HG02763 (cell line): ENCODE data around the gene USF3.
"Not testable (repeated sequence)": the region's sequence is repeated elsewhere in the genome, so short reads cannot be mapped to it uniquely, and the experiment has no call there.

Experiments
- ATAC-seq: cut with Tn5 transposase; IDR thresholded peaks from one replicate; pipeline ENCODE4 v1.9.1; 2021; ENCODE audit warnings: mild to moderate bottlenecking, moderate library complexity; ENCODE audit not compliant: unreplicated experiment

USF3 gene

DNA sequence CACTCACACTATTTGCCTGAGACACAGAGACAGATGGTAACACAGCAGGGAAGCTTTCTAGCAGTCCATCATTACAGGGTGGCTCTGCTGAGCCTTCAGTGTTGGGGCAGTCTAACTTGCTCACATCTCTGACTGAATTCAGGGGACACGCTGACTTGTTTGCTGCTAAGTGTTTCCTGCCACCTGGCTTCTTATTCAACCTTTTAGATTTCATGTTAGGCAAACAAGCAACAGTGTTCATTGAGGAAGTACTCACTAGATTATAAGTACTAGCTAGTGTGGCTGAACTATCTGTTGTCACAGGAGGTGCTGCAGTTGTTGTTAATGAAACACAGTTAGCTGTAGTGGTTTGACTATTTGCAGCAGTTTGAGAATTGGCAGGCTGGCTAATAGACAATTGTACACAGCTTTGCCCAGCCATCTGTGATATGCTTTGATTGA is 37.3 kb downstream of the USF3 start:
- no peak for ATAC-seq

DNA sequence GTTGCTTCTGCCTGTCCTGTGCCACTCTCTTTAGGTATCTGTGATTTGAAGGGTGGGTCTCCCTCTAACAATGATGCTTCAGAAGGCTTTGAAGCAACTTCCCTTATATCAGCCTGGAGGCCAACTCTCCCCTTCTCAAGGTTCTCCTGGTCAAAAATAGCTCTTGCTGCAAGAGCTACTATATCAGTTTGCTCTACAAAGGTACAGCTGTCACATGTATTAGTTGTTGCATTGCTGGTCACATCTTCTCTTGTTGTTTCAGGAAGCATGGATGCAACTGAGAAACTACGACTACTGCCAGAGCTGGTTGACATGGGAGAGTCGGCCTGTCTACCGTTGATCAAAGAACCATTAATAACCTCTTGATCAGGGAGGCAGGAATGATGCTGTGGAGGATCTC is 38.3 kb downstream of the USF3 start:
- ATAC-seq, result no peak

DNA sequence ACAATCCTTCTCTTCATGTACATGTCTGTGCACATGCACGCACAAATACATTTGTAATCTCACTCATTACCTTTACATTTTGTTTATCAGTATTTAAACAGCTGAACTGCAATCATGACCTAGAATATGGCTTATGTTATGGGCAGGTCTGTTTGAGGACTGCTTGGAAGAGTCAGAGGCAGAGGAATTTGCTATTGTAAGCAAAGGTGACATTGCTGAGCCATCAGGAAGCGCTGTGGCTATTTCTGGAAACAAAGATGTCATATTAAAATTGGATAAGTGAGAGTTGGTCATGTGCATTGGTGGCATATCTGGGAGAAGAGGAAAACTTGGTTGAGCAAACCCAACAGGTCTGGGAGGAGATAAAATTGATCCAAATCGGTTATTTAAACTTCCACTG is 41.6 kb downstream of the USF3 start:
- no peak for ATAC-seq

DNA sequence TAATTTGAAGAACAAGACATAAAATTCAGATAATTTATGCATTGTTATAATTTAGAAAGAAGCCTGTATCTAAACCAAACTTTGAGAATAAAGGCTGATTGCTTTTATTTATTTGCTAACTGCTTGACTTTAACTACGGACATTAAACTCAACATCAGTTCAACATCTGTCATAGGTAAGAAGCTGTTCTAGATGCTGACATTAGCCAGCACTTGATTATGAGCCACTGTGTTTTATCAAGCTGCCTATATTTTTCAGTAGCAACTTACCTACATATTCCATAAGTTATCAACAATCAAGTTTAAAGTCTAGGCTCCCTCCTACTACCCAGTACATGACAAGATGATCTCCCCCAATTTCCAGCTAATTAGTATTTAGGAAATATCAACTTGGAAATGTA is 42.1 kb downstream of the USF3 start:
- no peak for ATAC-seq

DNA sequence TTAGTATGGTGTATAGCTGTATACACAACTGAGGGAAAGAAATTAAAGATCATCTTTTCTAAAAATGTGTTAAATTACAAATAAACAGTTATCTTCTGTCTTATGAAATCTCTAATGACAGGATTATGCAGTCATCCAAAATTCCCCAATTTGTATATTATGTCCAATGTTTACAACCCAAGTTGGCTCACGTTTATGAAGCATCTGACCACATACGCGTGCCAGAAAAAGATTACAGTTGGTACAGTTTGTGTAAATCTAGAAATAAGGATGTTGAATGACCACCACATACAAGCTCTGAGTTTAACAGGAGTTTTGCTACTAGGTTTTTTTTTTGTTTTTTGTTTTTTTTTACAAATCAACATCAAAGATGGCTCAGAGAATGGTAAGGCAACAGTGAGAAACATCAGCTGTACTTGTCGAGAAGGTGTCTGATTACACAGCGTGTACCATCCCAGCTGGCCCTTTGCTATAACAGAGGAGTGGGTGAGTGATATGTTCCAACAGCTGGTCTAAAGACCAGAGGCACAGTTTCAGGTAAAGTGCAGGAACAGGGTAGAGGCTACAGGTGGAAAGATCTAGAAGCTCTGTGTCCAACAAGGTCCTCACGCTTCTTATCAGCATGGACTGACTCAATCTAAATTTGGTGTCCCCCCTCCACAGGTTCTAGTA is 47.1 kb downstream of the USF3 start:
- ATAC-seq, result no peak

DNA sequence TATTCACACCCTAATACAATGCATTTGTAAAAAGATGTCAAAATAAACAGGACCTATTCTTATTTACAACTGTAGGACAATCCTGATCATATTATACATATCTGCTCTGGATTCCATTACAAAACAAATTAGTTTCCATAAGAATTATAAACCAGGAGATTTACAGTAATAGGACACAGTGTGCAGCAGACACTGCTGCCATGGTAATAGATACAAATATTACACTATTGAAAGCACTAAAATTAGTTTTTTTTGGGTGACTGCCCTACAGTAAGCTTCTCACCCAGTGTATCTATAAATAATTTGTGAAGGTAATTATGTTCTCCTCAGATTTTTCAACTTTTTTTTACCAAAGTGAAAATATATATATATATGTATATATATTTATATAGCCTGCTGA is 47.9 kb downstream of the USF3 start:
- ATAC-seq, result no peak

DNA sequence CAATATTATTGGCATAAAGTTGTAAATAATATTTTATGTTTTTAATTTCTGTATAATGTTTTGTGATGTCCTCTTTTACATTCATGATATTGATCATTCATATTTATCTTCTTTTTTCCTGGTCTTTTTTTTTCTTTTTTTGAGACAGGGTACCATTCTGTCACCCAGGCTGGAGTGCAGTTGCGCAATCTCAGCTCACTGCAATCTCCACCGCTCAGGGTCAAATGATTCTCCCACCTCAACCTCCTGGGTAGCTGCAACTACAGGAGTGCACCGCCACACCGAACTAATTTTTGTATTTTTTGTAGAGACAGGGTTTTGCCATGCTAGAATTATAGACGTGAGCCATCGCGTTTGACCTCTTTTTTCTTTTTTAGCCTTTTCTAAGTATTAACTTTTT is 52.9 kb downstream of the USF3 start:
- no peak for ATAC-seq

DNA sequence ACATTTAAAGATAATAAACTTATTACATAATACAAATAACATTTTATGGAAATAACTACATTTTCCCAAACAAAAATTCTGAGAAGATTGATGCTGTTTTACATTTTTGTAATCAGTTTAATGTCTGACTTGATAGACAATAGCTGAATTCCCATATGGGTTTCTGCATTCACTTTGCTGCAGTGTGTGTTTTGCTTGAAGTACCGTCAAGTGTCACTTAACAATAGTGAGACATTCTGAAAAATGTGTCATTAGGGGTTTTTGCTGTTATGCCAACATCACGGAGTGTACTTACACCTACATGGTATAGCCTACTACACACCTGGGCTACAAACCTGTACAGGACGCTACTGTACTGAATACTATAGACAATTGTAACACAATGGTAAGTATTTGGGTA is 57.5 kb downstream of the USF3 start:
- ATAC-seq, result no peak

DNA sequence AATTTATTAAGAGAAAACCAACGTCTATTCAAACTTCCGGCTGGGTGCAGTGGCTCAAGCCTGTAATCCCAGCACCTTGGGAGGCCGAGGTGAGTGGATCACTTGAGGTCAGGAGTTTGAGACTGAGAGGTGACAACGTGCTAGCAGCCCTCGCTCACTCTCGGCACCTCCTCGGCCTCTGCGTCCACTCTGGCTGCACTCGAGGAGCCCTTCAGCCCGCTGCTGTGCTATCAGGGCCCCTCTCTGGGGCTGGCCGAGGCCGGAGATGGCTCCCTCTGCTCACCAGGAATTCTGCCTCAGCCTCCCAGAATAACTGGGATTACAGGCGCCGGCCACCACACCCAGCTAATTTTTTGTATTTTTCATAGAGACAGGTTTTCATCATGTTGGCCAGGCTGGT is 58.7 kb downstream of the USF3 start:
- ATAC-seq, result no peak

DNA sequence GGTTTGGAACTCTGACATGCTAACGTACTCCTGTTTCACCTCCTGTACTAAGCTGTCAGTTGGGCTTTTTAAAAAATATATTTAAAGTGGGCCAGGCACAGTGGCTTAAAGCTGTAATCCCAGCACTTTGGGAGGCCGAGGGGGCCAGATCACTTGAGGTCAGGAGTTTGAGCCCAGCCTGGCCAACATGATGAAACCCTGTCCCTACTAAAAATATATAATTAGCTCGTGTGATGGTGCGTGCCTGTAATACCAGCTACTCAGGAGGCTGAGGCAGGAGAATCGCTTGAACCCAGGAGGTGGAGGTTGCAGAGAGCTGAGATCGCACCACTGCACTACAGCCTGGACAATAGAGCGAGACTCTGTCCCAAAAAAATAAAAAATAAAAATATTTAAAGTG is 60.4 kb downstream of the USF3 start:
- not testable (repeated sequence) for ATAC-seq

DNA sequence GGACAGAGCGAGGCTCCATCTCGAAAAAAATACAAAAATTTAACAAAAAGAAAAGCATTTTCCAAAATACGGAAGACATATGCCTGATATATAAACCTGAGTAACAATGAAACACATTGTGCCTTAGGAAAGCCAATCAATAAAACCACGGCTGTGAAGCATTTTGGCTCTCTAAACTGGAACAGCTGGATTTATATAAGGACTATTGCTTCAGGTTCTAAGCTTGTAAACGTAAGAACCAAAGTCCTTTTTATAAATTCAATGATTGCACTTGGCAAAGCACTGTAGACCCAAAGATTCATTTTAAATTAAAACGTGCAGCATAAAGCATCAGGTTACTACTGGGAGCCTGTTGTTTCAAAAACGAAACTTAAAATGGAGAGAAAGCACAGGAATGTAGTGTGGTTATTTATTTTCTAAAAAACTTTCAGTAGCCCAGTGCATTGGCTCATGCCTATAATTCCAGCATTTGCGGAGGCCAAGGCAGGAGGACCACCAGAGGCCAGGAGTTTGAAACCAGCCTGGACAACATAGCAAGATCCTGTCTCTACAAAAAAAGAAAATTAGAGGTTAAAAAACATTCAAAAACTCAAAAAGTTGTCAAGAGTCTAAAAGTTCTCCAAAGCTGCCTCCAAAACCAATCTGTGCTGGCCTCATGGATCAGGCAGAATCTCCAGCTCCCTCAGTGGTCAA is 61.5 kb downstream of the USF3 start:
- ATAC-seq, result no peak

DNA sequence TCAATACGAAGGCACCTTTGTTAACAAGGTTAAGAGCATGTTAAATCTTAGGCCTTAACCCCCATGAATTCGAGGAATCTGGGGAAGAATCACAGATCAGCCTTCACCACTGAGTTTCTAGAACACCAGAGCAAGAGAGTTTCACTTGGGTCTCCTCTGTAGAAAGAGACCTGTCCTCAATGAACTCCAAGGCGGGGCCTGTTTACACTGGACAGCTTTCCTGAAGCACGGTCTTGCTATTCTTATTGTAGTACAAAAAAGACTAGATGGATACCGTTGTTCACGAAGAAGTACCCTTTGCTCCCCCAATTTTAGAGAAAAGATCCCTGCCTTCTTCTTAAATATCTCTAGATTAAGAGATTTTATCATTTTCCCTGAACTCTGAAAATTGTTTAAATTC is 64.9 kb downstream of the USF3 start:
- no peak for ATAC-seq

DNA sequence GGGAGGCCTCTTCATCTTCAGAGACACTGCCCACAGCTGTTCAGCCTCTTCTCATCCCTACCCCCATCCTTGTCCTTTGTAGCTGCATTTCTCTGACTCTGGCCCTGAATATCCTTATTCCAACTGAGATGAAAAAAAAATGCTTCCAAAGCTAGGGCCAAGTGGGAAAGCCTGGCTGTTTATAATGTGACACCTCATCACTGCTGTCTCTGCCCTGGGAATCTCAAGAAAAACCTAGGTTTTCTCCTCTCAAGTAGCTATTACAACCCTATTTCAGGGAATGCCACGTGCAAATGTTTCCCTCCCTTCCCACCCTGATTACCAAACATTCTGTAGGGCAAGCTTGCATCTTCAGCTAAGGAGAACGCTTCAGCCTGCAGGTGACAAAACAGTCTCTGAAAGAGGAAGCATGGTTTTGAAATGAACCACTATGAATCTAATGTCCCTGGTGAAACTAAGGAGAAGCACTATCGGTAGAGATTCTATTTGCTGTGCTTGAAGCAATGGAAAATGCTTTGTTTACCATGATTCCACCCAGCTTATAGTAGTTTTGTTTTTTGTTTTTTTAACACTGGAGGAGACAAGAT is 65.4 kb downstream of the USF3 start:
- no peak for ATAC-seq

DNA sequence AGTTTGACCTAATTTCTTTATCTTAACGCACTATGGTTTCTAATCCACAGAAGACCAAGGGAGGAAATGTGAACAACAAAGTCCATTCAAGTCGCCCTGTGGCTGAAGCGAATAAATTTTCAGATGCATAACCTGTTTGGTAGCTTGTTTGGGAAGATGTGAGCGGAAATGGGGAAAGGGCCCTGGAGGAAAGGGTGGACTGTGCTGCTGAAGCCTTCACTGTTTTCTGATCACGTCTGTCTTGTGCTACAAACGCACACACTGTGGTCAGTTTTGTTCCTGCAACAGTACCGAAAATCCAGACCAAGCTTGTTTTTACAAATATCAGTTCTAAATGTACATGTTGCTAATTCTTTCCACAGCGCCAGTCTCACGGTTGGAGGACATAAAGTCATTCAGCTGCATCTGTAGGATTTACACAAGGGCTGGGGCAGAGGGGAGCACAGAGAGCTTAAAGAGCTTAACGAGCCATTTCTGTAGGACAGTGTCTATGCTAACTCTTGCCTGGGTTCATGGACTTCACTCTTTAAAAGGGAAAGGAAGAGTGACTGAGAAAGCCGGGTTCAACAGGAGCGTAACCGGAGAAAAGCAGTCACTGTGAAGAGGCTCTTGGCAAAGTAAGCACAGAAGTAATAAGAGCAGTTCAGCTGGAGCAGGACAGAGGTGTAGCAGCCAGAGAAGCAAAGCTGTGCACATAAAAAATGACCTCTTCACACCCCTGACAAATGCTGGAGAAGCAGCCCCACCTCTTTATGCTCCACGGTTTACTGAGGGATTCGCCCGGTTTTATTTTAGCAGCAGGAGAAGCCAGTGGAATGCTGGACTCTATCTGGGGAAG is 66.6 kb downstream of the USF3 start:
- no peak for ATAC-seq

DNA sequence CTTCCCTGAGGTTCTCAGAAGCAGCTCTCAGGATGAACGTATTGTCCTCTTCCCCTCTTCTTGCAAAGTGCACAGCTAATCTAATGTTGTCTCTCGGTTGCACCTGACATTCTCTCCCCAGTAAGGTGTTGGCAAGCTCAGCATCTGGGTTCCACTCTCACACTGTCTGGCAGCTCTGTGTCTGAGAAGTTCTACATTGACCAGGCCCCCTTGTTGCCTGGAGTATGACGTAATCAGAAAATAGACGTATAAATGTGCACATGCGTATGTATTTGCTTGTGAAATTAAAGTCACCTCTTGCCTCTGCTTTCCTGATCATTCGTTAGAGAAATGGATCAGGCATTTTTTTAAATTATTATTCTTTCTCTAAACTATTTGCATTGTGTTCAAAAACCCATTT is 67.7 kb downstream of the USF3 start:
- no peak for ATAC-seq

DNA sequence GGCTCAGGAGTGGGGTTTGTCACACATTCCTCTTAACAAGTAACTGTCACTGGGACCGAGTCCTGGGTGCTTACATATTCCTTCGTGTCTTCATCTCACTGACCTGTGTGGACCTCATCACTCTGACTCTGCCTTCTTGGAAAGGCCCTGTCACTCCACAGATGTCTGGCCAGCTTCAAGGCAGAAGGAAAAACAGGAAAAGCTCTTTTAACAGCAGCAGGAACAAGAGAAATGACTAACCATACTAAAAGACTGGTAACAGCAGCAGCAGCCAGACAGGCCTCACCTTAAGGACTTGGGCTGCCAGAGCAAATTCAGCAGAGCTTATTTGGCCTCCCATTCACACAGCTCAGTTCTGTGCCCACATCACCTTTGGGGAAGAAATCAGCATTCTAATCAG is 68.1 kb downstream of the USF3 start:
- no peak for ATAC-seq

DNA sequence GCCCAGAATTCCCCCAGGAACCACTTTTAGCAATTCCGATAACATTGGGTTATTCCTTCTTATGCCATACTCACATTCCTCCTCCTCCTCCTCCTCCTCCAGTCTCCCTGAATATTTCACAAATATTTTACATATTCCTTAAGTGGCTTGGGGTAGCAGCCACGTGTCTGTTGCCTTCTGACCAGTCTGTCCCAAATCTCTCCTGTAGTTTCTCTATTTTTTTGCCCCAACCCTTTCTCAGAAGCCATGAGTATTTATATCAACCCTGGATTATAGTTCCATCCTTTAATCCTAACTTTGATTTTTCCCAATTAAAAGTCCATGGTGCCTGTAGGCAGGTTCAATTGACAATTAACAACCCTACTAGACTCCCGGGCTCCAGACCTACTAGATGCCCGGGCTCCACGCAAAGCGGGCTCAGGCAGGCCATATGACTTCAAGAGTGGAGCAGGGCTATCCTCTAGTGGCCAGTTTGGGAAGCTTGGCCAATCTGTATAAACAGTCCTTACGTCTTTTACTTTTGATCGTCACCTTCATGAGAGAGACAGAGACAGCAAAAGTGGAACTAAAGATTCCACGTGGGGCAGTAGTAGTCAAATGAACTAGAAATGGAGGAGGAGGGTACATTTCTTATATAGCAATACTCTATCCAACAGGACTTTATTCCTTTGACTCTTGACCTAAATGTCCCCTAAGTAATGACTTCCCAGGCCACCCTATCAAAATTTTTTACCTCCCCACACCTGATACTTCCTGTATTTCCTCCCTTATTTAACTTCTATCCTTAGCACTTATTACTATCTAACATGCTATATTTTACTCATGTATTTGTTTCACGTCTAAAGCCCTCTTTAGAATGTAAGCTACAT is 69.7 kb downstream of the USF3 start:
- no peak for ATAC-seq

DNA sequence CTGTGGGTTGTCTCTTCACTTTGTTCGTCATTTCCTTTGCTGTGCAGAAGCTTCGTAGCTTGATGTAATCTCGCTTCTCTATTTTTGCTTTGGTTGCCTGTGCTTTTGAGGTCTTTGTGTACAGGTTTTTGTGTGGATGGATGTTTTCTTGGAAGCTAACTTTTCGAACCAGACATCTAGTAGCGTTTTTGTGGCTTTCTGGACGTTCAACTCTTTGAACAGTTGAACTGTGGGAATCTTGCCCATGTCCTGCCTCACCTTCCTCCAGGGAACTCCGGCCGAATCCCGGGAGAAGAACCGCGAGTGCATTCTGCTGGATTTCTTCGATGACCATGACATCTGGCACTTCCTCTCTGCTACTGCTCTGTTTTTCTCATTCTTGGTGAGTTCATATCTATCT is 70.6 kb downstream of the USF3 start:
- ATAC-seq, result no peak

DNA sequence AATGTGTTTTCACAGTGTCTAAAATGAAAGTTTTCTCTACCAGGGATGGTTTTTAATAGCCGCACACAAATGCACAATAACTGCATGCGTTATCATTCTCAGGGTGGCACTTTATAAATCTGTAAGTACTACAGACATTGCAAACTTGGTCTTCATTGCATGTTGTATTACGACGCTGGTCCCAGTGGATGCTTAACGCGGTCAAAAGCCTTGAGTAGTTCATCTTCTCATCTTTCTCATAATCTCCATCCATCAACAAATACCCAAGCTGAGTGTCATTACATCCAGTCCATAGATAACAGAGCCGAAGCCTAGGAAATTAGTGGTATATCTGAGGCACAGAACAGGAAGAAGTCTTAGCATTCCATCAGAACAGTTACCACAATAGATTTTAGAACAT is 72.6 kb downstream of the USF3 start:
- ATAC-seq, result no peak

DNA sequence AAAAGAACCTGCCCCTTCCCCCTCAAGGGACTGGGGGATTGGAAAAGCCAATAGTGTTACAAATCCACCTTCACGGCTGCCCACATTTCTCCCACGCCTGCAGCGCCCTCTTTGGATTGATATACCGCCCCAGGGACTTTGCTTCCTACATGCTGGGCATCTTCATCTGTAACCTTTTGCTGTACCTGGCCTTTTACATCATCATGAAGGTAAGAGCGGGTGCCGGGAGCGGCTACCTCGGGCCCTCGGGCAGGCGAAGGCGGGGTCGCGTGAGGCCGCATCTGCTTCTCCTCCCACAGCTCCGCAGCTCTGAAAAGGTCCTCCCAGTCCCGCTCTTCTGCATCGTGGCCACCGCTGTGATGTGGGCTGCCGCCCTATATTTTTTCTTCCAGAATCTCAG is 73.1 kb downstream of the USF3 start:
- no peak for ATAC-seq

DNA sequence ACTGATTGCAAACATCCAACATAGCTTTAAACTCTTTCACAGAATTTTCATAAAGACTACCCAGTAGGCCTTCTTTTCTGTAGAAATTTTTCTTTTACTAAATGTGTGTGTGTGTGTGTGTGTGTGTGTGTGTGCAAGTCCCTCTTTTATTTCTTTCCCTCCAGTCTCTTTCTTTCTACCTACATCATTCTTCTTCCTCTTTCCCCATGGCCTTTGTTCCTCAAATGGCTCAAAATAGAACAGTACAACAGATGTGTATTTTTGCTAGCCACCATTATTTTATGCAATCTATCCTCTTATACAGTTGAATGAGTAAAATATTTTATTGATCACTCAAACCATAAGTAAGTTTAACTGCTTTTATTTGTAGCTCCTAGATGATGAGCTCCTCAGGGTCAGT is 76.4 kb downstream of the USF3 start:
- ATAC-seq, result no peak
